Breast epithelium (tissue), 3 donors: ENCODE data around the gene GCLC.

Experiments
- CTCF ChIP-seq, 3 donors: fragments of 450-650 bp; IDR thresholded peaks; one replicate each; pipeline ENCODE4 v1.5.1; 2016 to 2017; ENCODE audit warnings: antibody characterized with exemption in 3 of 3, mild to moderate bottlenecking in 3 of 3, moderate library complexity in 3 of 3
- POLR2A ChIP-seq: fragments of 450-650 bp; IDR thresholded peaks from one replicate; pipeline ENCODE4 v1.6.1; 2016; ENCODE audit warnings: antibody characterized with exemption, mild to moderate bottlenecking, moderate library complexity
- POLR2AphosphoS5 ChIP-seq, 3 donors: sonication (generic); formaldehyde crosslinking; IDR thresholded peaks; one replicate each; pipeline ENCODE4 v1.6.1; 2017; ENCODE audit warnings: antibody characterized with exemption in 3 of 3

GRCh38 chr6:53456809-53457208 lies 88.1 kb downstream of the GCLC start:
- TF ChIP-seq CTCF (IDR thresholded peaks at IDR 0.05), result no peak
- no peak for TF ChIP-seq POLR2AphosphoS5 (IDR thresholded peaks at IDR 0.05)
- no peak for TF ChIP-seq POLR2A
